Neuronal stem cell (in vitro differentiated cells): Measurements from ENCODE around the gene RALGPS1.

Experiments
- DNase-seq: peaks from one replicate; pipeline ENCODE4 v3.0.0-alpha.2; 2013; ENCODE audit warnings: low spot score
- H2AFZ ChIP-seq: one replicate; pipeline ENCODE4 v1.6.1; 2013; ENCODE audit warnings: mild to moderate bottlenecking, low read length, inconsistent platforms
- H2AK5ac ChIP-seq: 2 replicates; pipeline ENCODE4 v1.6.1; 2013; ENCODE audit warnings: low read depth, mild to moderate bottlenecking, inconsistent platforms, low read length, moderate library complexity, mixed read lengths
- H2BK120ac ChIP-seq: 2 replicates; pipeline ENCODE4 v1.6.1; 2013; ENCODE audit warnings: low read depth, mild to moderate bottlenecking, inconsistent platforms, low read length, moderate library complexity, mixed read lengths
- H2BK12ac ChIP-seq: one replicate; pipeline ENCODE4 v1.6.1; 2013; ENCODE audit warnings: low read length, inconsistent platforms
- H2BK15ac ChIP-seq: 2 replicates; pipeline ENCODE4 v1.6.1; 2013; ENCODE audit warnings: mild to moderate bottlenecking, low read length, inconsistent platforms, mixed read lengths
- H2BK5ac ChIP-seq: one replicate; pipeline ENCODE4 v1.6.1; 2013; ENCODE audit warnings: inconsistent platforms, mild to moderate bottlenecking, low read length, moderate library complexity
- H3K14ac ChIP-seq: one replicate; pipeline ENCODE4 v1.6.1; 2013; ENCODE audit warnings: low read length, inconsistent platforms
- H3K18ac ChIP-seq: 2 replicates; pipeline ENCODE4 v1.6.1; 2013; ENCODE audit warnings: low read length, inconsistent platforms
- H3K23ac ChIP-seq: 2 replicates; pipeline ENCODE4 v1.6.1; 2013; ENCODE audit warnings: low read depth, mild to moderate bottlenecking, mixed read lengths, low read length, inconsistent platforms; ENCODE audit not compliant: poor library complexity
- H3K27ac ChIP-seq: replicated peaks from 3 replicates; pipeline ENCODE4 v1.5.1; 2013; ENCODE audit warnings: low read length, inconsistent platforms
- H3K27me3 ChIP-seq, 3 experiments: 2 replicates each; pipeline ENCODE4 v1.6.1; 2013; ENCODE audit warnings: low read length in 3 of 3, mild to moderate bottlenecking in 2 of 3, inconsistent platforms in 1 of 3, low read depth in 1 of 3, mixed read lengths in 1 of 3, moderate library complexity in 1 of 3; ENCODE audit not compliant: control insufficient read depth in 3 of 3, insufficient read depth in 3 of 3
- H3K36me3 ChIP-seq, 2 donors: replicated peaks in 1 of 2; 2 replicates each; pipeline ENCODE4 v1.6.1; 2013; ENCODE audit warnings: low read length in 2 of 2; ENCODE audit not compliant: control insufficient read depth in 2 of 2, insufficient read depth in 2 of 2
- H3K4ac ChIP-seq: 2 replicates; pipeline ENCODE4 v1.6.1; 2013; ENCODE audit warnings: inconsistent platforms, mild to moderate bottlenecking, low read length, moderate library complexity
- H3K4me1 ChIP-seq, 2 donors: 1 replicate in 1 of 2; 2 replicates in 1 of 2; pipeline ENCODE4 v1.6.1; 2013; ENCODE audit warnings: low read length in 2 of 2, low read depth in 1 of 2; ENCODE audit not compliant: control insufficient read depth in 2 of 2, insufficient read depth in 1 of 2
- H3K4me2 ChIP-seq: one replicate; pipeline ENCODE4 v1.6.1; 2013; ENCODE audit warnings: mild to moderate bottlenecking, low read length, inconsistent platforms; ENCODE audit not compliant: insufficient read depth, poor library complexity, severe bottlenecking
- H3K4me3 ChIP-seq, 2 donors: 2 replicates each; pipeline ENCODE4 v1.5.1; 2013; ENCODE audit warnings: low read length in 2 of 2, mild to moderate bottlenecking in 2 of 2, inconsistent platforms in 1 of 2, moderate library complexity in 1 of 2
- H3K79me1 ChIP-seq: one replicate; pipeline ENCODE4 v1.6.1; 2013; ENCODE audit warnings: low read depth, mild to moderate bottlenecking, inconsistent platforms, low read length, moderate library complexity
- H3K9ac ChIP-seq: one replicate; pipeline ENCODE4 v1.6.1; 2013; ENCODE audit warnings: mild to moderate bottlenecking, low read depth, low read length, inconsistent platforms; ENCODE audit not compliant: poor library complexity
- H3K9me3 ChIP-seq, 2 donors: replicated peaks in 1 of 2; 2 replicates each; pipeline versions ENCODE3 to v1.6.1; 2013; ENCODE audit warnings: low read length in 2 of 2, mild to moderate bottlenecking in 2 of 2, inconsistent platforms in 1 of 2, low read depth in 1 of 2, mixed read lengths in 1 of 2, moderate library complexity in 1 of 2; ENCODE audit not compliant: control insufficient read depth in 2 of 2, insufficient read depth in 1 of 2
- H4K8ac ChIP-seq: one replicate; pipeline ENCODE4 v1.6.1; 2013; ENCODE audit warnings: low read depth, mild to moderate bottlenecking, inconsistent platforms, low read length, moderate library complexity
- H4K91ac ChIP-seq: one replicate; pipeline ENCODE4 v1.6.1; 2013; ENCODE audit warnings: low read length, low read depth, mild to moderate bottlenecking, inconsistent platforms; ENCODE audit not compliant: poor library complexity
- WGBS, 2 donors: extraction: QIAGEN DNeasy Blood & Tissue Kit; methylation state at CpG; one replicate each; pipeline ENCODE4 v1.1.7; 2013; ENCODE audit warnings: missing lambda C conversion rate in 2 of 2, mixed read lengths in 1 of 2; ENCODE audit not compliant: insufficient read length in 2 of 2, insufficient replicate concordance in 1 of 2; ENCODE audit errors: extremely low coverage in 2 of 2; 5-methylcytosine and 5-hydroxymethylcytosine counted together

Gene RALGPS1

DNA sequence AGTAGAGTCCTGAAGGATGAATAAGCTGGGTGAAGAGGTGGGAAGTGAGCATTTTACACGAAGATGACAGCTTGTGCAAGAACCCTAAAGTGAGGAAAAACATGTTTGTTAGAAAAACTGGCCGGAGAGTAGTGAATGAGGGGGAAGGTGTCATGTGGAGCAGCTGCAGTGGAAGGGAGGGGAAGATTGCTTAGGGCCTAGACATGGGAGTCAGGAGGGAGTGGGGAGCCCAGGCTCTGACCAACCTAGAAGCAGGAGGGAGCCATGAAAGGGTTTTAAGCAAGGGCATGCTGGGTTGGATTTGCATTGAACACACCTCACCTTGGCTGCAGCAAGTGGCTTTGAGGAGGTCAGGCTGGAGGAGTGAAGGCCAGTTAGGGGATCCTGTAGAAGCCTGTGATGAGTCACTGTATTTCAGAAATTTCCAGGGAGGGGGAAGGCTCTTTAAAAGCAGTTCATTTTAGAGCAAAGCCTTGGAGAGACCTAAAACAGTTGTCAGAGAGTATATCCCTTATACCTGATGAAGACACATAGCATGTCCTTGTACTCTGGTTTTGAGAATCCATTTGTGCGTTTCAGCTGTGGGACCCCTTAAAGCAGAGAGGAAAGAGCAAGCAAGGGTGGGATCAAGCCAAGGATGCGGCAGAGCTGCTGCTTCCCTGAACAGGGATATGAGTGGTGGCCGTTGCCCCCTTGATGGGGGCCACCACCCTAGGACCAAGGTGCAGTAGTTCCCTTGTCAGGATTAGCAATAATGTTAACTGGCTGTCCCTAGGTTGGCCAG lies 162.5 kb downstream of the RALGPS1 start:
- no peak for DNase-seq
- H3K9me3 ChIP-seq, result peaks cover 0 to 10% of the 10 kb centered on the region in 2 donors

DNA sequence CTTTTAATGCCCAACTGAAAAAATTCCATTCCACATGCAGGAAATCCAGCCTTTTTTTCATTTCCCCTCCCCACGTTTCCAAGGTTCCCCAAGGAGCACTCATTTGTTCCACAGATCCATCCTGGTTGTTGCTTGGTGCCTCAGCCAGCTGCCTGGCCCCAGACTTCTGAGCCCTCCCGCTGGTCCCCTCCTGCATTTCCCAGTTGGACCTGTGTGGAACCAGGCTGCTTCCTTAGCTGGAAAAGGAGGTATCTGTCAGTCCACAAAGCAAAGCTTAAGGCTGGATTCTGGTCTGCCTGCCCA lies 163.0 kb downstream of the RALGPS1 start:
- no peak overlapping the region for H4K8ac ChIP-seq
- H3K18ac ChIP-seq, result peak overlapping the region; percentile 20
- H2BK12ac ChIP-seq, result no peak overlapping the region
- no peak overlapping the region for H2BK5ac ChIP-seq
- H3K36me3 ChIP-seq, result no peaks in the 10 kb centered on the region
- H3K79me1 ChIP-seq, result no peaks in the 10 kb centered on the region
- no peak overlapping the region for H2AFZ ChIP-seq
- H3K9ac ChIP-seq, result no peak overlapping the region
- H3K27me3 ChIP-seq, result no peaks in the 10 kb centered on the region
- no peak overlapping the region for H3K4ac ChIP-seq
- H3K27ac ChIP-seq, result no peak overlapping the region
- H3K4me2 ChIP-seq, result no peak overlapping the region
- no peak for DNase-seq
- no CpG with 5 or more reads among the region's 2 CpGs for WGBS, 2 donors
- no peak overlapping the region for H2AK5ac ChIP-seq
- no peak overlapping the region for H2BK15ac ChIP-seq
- no peak overlapping the region for H3K14ac ChIP-seq
- H3K23ac ChIP-seq, result no peak overlapping the region
- no peak overlapping the region for H3K4me3 ChIP-seq
- H4K91ac ChIP-seq, result no peak overlapping the region
- no peak overlapping the region for H2BK120ac ChIP-seq
- peaks cover 15 to 35% of the 10 kb centered on the region in 2 donors for H3K4me1 ChIP-seq
- peaks cover 0 to 10% of the 10 kb centered on the region in 2 donors for H3K9me3 ChIP-seq

More for the DNA sequence above, 162.5 kb downstream of the RALGPS1 start:
- H3K4me2 ChIP-seq, result no peak overlapping the region
- no peak overlapping the region for H3K23ac ChIP-seq
- H3K27me3 ChIP-seq, result no peaks in the 10 kb centered on the region
- no peak overlapping the region for H2BK120ac ChIP-seq
- no peak overlapping the region for H2AFZ ChIP-seq
- peaks cover 15 to 35% of the 10 kb centered on the region in 2 donors for H3K4me1 ChIP-seq
- no peak overlapping the region for H3K27ac ChIP-seq
- no peak overlapping the region for H3K9ac ChIP-seq
- H3K4me3 ChIP-seq, result no peak overlapping the region
- no peak overlapping the region for H2BK15ac ChIP-seq
- no peak overlapping the region for H4K8ac ChIP-seq
- WGBS, 2 donors, result no CpG with 5 or more reads among the region's 5 CpGs
- no peak overlapping the region for H3K14ac ChIP-seq
- no peak overlapping the region for H4K91ac ChIP-seq
- H2BK12ac ChIP-seq, result no peak overlapping the region
- H3K18ac ChIP-seq, result no peak overlapping the region
- H3K79me1 ChIP-seq, result no peaks in the 10 kb centered on the region
- no peaks in the 10 kb centered on the region for H3K36me3 ChIP-seq
- H3K4ac ChIP-seq, result no peak overlapping the region
- no peak overlapping the region for H2AK5ac ChIP-seq
- no peak overlapping the region for H2BK5ac ChIP-seq

DNA sequence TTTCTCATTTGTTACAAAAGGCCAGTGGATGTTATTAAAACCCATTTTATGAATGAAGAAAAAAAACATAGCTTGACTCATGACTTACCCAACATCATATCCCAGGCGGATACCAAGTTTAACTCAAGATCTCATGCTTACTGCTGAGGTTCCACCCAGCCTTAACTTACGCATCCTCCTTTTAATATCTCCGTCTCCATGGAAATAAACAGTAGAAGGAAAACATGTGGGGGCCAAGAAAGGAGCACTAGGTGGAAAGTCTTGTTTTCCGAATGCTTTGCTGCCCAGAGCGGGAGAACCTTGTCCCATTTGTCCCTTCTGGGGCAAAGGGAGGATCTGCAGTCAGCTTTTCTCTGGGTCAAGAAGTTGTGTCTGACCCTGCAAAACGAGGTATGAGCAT lies 163.8 kb downstream of the RALGPS1 start:
- peaks cover 15 to 35% of the 10 kb centered on the region in 2 donors for H3K4me1 ChIP-seq
- no peak for DNase-seq
- no peak overlapping the region for H3K18ac ChIP-seq
- H4K8ac ChIP-seq, result no peak overlapping the region
- H3K23ac ChIP-seq, result no peak overlapping the region
- no peak overlapping the region for H2BK120ac ChIP-seq
- no peak overlapping the region for H2AK5ac ChIP-seq
- H3K14ac ChIP-seq, result no peak overlapping the region
- no peak overlapping the region for H2BK5ac ChIP-seq
- no peak overlapping the region for H2AFZ ChIP-seq
- H2BK15ac ChIP-seq, result no peak overlapping the region
- WGBS, 2 donors, result no CpG with 5 or more reads among the region's 6 CpGs
- no peak overlapping the region for H3K4me3 ChIP-seq
- H3K9me3 ChIP-seq, result peaks cover 0 to 10% of the 10 kb centered on the region in 2 donors
- H4K91ac ChIP-seq, result no peak overlapping the region
- no peak overlapping the region for H3K9ac ChIP-seq
- no peak overlapping the region for H2BK12ac ChIP-seq
- H3K79me1 ChIP-seq, result no peaks in the 10 kb centered on the region
- H3K4ac ChIP-seq, result no peak overlapping the region
- H3K36me3 ChIP-seq, result no peaks in the 10 kb centered on the region
- H3K27me3 ChIP-seq, result no peaks in the 10 kb centered on the region
- no peak overlapping the region for H3K4me2 ChIP-seq
- no peak overlapping the region for H3K27ac ChIP-seq

DNA sequence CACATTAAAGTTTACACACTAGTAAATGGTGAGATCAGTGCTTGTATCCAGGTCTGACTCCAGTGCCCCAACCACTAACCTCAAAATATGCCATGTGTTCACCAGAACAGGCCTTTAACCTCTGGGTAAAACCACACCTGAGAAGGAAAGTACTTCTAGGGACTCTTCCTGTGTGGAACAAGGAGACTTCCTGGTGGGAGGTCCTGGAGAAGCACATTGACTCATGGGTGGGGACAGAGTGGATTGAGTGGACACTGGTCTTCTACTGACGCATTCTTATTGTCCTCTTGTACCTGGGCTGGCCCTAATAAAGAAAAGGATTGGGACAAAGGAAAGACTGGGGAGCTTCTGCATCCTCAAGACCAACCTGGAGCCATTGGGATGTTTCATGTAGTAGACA lies 164.4 kb downstream of the RALGPS1 start:
- H3K14ac ChIP-seq, result no peak overlapping the region
- no CpG with 5 or more reads among the region's 1 CpG for WGBS, 2 donors
- no peak overlapping the region for H4K91ac ChIP-seq
- no peak overlapping the region for H3K23ac ChIP-seq
- H3K4me2 ChIP-seq, result no peak overlapping the region
- no peak overlapping the region for H3K4ac ChIP-seq
- no peak overlapping the region for H3K27ac ChIP-seq
- no peaks in the 10 kb centered on the region for H3K27me3 ChIP-seq
- H3K9ac ChIP-seq, result no peak overlapping the region
- H2AK5ac ChIP-seq, result no peak overlapping the region
- H4K8ac ChIP-seq, result no peak overlapping the region
- H2BK12ac ChIP-seq, result no peak overlapping the region
- H2BK5ac ChIP-seq, result no peak overlapping the region
- peaks cover 15 to 35% of the 10 kb centered on the region in 2 donors for H3K4me1 ChIP-seq
- no peaks in the 10 kb centered on the region for H3K36me3 ChIP-seq
- no peak overlapping the region for H2BK15ac ChIP-seq
- no peak for DNase-seq
- H3K79me1 ChIP-seq, result no peaks in the 10 kb centered on the region
- no peak overlapping the region for H3K4me3 ChIP-seq
- no peak overlapping the region for H3K18ac ChIP-seq
- no peak overlapping the region for H2BK120ac ChIP-seq
- no peak overlapping the region for H2AFZ ChIP-seq
- H3K9me3 ChIP-seq, result peaks cover 0 to 10% of the 10 kb centered on the region in 2 donors
